Subcutaneous adipose tissue (tissue), 4 donors: Measurements from ENCODE around the gene RTN4IP1. TPM values are rescaled to one million over a fixed set of nuclear protein-coding genes. Genes with fewer than 3 reads are reported as not detected.

Experiments used
- CTCF ChIP-seq: fragments of 450-650 bp; IDR thresholded peaks from one replicate; pipeline ENCODE4 v1.5.1; 2016; ENCODE audit warnings: low read depth, mild to moderate bottlenecking, control low read depth, antibody characterized with exemption, moderate library complexity
- total RNA-seq, 4 donors: library from RNA; depleted of rRNA; stranded (reverse); fragments of >200 nt; gene quantifications; one replicate each; pipeline ENCODE4 v1.1.0, GENCODE V29; 2016

The RTN4IP1 gene
- total RNA-seq, 4 donors from 2014 or later = 2.9 to 8.6 (median 3.4) TPM

- TF ChIP-seq CTCF = no peak
These were observed 88.9 kb downstream of the RTN4IP1 start for GRCh38 chr6:106540432-106540831.

DNA sequence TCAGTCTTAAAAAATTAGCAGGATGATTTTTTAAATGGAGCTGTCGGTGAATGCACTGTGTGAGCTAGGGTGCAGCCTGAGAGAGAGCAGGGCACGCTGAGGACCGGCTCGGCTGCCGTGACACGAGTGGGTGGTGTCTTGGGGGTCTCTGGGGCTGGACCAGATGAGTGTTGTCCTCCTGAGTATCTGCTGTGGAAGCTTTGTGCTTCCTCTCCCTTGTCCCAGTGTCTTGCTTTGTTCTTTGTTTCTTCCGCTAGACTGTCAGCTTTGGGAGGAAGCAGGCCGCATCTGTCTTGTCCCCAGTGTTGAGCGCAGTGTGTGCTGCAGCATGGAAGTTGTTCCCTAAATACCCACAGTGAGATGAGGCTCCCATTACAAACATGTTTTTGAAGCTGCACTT is 89.4 kb downstream of the RTN4IP1 start:
- no peak for TF ChIP-seq CTCF

DNA sequence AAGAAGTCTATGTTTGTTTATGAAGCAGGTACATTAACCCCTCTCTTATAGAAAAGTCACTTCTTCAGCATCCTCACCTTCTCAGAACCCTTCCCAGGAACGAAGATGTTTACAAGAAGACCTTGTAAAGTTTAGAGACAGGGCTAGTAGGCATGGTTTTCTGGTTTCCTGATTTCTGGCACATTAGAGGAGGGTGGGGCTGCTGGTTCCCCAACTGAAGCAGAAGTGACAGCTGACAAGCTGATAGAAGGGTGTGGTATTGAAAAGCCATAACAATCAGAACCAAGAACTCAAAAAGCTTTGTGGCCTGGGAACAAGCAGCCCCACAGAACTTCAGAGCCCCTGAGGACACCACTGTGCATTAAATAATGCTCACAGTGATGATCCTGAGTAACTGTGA is 91.2 kb downstream of the RTN4IP1 start:
- no peak for TF ChIP-seq CTCF

DNA sequence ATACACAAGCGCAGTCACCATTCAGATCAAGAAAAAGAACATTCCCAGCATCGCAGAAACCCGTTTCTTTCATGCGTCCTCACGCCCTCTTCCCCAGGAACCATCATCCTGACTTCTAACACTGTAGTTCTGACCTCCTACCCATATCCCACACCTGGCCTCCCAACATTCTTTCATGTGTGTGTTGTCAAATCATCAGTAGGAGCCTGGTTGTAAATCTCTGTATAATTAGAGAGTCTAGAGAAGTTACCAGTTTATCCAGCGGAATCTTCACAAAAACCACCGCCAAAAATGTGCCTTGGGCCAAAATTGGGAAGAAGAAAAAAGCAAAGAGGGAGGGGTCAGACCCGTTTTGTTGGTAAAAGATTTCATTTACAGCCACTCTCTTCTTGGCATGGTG is 91.6 kb downstream of the RTN4IP1 start:
- no peak for TF ChIP-seq CTCF

- no peak for TF ChIP-seq CTCF
These were observed 92.4 kb downstream of the RTN4IP1 start for GRCh38 chr6:106536851-106537250.

- no peak for TF ChIP-seq CTCF
These were observed 92.9 kb downstream of the RTN4IP1 start for GRCh38 chr6:106536357-106536756.

DNA sequence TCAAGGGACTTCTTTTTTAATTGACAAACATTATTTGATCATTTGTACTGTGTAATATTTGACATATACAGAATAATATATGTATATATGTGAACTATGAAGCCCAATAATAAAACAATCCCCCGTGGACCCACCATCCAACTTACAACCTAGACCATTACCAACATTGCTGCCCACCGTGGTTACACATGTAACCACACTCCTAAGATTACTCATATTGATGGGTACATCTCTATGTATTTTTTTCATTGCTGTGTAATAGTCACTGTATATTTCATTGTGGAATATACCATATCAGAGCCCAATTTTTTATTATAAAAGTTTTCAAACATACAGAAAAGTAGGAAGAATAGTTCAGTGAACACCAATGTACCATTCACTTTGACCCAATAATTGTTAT is 94.3 kb downstream of the RTN4IP1 start:
- TF ChIP-seq CTCF = no peak
